IMR-90 (cell line): Measurements from ENCODE around the gene PEX14. TPM values are rescaled to one million over a fixed set of nuclear protein-coding genes. Genes with fewer than 3 reads are reported as not detected.
A peak's percentile ranks its signal among the peaks of the same experiment; 100 is the strongest.

Experiments used
- ATAC-seq: fragments of 200-7000 bp; cut with Tn5 transposase; 2 replicates; pipeline ENCODE4 v1.9.1; 2020; ENCODE audit warnings: low read depth, mild to moderate bottlenecking, moderate library complexity
- BruUV-seq: library from RNA; stranded (reverse); fragments of 400-500 nt; replicated peaks from 2 replicates; lab custom pipeline; 2021; lab: Mats Ljungman, UMichigan
- CTCF ChIA-PET: fragments of 300-600 bp; formaldehyde crosslinking; extraction: SDS; loops from one replicate; lab custom pipeline; 2021; ENCODE audit warnings: antibody characterized with exemption; lab: Yijun Ruan, JAX
- POLR2A ChIA-PET: fragments of 300-600 bp; sonication (Branson Sonifier 250); formaldehyde crosslinking; loops from one replicate; lab custom pipeline; 2022; ENCODE audit warnings: antibody characterized with exemption; ENCODE audit not compliant: unreplicated experiment; lab: Charles Lee
- DNase-seq: peaks from one replicate; pipeline ENCODE4 v3.0.0; 2013
- H2AFZ ChIP-seq: replicated peaks from 2 replicates; pipeline ENCODE3; 2013; ENCODE audit warnings: low read length, mild to moderate bottlenecking; ENCODE audit not compliant: poor library complexity
- H2AK5ac ChIP-seq: 2 replicates; pipeline ENCODE4 v1.6.1; 2013; ENCODE audit warnings: low read depth, low read length, inconsistent platforms
- H2AK9ac ChIP-seq: replicated peaks from 2 replicates; pipeline ENCODE3; 2013; ENCODE audit warnings: mild to moderate bottlenecking, low read depth, low read length, moderate library complexity; ENCODE audit not compliant: poor library complexity
- H2BK120ac ChIP-seq: 2 replicates; pipeline ENCODE4 v1.6.1; 2013; ENCODE audit warnings: low read depth, low read length, inconsistent platforms
- H2BK15ac ChIP-seq: 3 replicates; pipeline ENCODE4 v1.6.1; 2013; ENCODE audit warnings: low read depth, low read length, inconsistent platforms
- H2BK20ac ChIP-seq: 2 replicates; pipeline ENCODE4 v1.6.1; 2013; ENCODE audit warnings: low read depth, mild to moderate bottlenecking, inconsistent platforms, low read length, moderate library complexity
- H2BK5ac ChIP-seq: 2 replicates; pipeline ENCODE4 v1.6.1; 2013; ENCODE audit warnings: mild to moderate bottlenecking, low read depth, low read length, inconsistent platforms; ENCODE audit not compliant: poor library complexity, severe bottlenecking
- H3K14ac ChIP-seq: replicated peaks from 2 replicates; pipeline ENCODE4 v1.6.1; 2013; ENCODE audit warnings: low read depth, low read length, inconsistent platforms
- H3K18ac ChIP-seq: 2 replicates; pipeline ENCODE4 v1.6.1; 2013; ENCODE audit warnings: low read depth, low read length, control low read depth
- H3K23ac ChIP-seq: 2 replicates; pipeline ENCODE4 v1.6.1; 2013; ENCODE audit warnings: low read depth, low read length, inconsistent platforms
- H3K27ac ChIP-seq: 2 replicates; pipeline ENCODE4 v1.5.1; 2013; ENCODE audit warnings: mild to moderate bottlenecking, control low read depth, low read length; ENCODE audit not compliant: insufficient read depth
- H3K27me3 ChIP-seq: 2 replicates; pipeline ENCODE4 v1.6.1; 2013; ENCODE audit warnings: low read length; ENCODE audit not compliant: control insufficient read depth, insufficient read depth
- H3K36me3 ChIP-seq: 2 replicates; pipeline ENCODE4 v1.6.1; 2013; ENCODE audit warnings: low read length, mixed read lengths; ENCODE audit not compliant: control insufficient read depth, insufficient read depth
- H3K4ac ChIP-seq: 2 replicates; pipeline ENCODE4 v1.6.1; 2013; ENCODE audit warnings: low read depth, low read length, inconsistent platforms
- H3K4me1 ChIP-seq: 2 replicates; pipeline ENCODE4 v1.6.1; 2013; ENCODE audit warnings: low read length, mixed read lengths; ENCODE audit not compliant: control insufficient read depth, insufficient read depth
- H3K4me2 ChIP-seq: 2 replicates; pipeline ENCODE4 v1.6.1; 2013; ENCODE audit warnings: low read depth, mild to moderate bottlenecking, control low read depth, low read length, moderate library complexity
- H3K4me3 ChIP-seq: 2 replicates; pipeline ENCODE4 v1.5.1; 2013; ENCODE audit warnings: low read depth, mild to moderate bottlenecking, control low read depth, low read length, moderate library complexity; ENCODE audit not compliant: insufficient read depth
- H3K56ac ChIP-seq: 2 replicates; pipeline ENCODE4 v1.6.1; 2013; ENCODE audit warnings: low read length, inconsistent platforms; ENCODE audit not compliant: insufficient read depth; ENCODE audit errors: extremely low read depth
- H3K79me1 ChIP-seq, 2 experiments: 2 replicates each; pipeline ENCODE4 v1.6.1; 2013; ENCODE audit warnings: low read length in 2 of 2, inconsistent platforms in 1 of 2, low read depth in 1 of 2
- H3K9ac ChIP-seq: 2 replicates; pipeline ENCODE4 v1.6.1; 2013; ENCODE audit warnings: low read depth, low read length, control low read depth
- H3K9me1 ChIP-seq: 2 replicates; pipeline ENCODE4 v1.6.1; 2013; ENCODE audit warnings: low read length, inconsistent platforms; ENCODE audit not compliant: insufficient read depth
- H3K9me3 ChIP-seq: 2 replicates; pipeline ENCODE4 v1.6.1; 2013; ENCODE audit warnings: low read length; ENCODE audit not compliant: control insufficient read depth, insufficient read depth
- H4K20me1 ChIP-seq: 2 replicates; pipeline ENCODE4 v1.6.1; 2013; ENCODE audit warnings: low read length, inconsistent platforms; ENCODE audit not compliant: insufficient read depth
- H4K5ac ChIP-seq: 2 replicates; pipeline ENCODE4 v1.6.1; 2013; ENCODE audit warnings: mild to moderate bottlenecking, low read depth, low read length, control low read depth
- H4K8ac ChIP-seq, 2 experiments: 2 replicates each; pipeline ENCODE4 v1.6.1; 2013; ENCODE audit warnings: low read depth in 2 of 2, low read length in 2 of 2, control low read depth in 1 of 2, inconsistent platforms in 1 of 2
- H4K91ac ChIP-seq: 2 replicates; pipeline ENCODE4 v1.6.1; 2013; ENCODE audit warnings: low read depth, low read length, inconsistent platforms; ENCODE audit not compliant: insufficient read depth
- BHLHE40 ChIP-seq: fragments of 150-350 bp; IDR thresholded peaks from 2 replicates; pipeline ENCODE4 v1.6.1; 2016; ENCODE audit warnings: mild to moderate bottlenecking, low read depth, low read length
- CEBPB ChIP-seq: IDR thresholded peaks from 2 replicates; pipeline ENCODE4 v1.6.1; 2012; ENCODE audit warnings: low read depth, low read length, improper control_type of control experiment
- CHD1 ChIP-seq: IDR thresholded peaks from 2 replicates; pipeline ENCODE4 v1.6.1; 2012; ENCODE audit warnings: low read depth, low read length, improper control_type of control experiment
- CTCF ChIP-seq: conservative IDR thresholded peaks from 2 replicates; pipeline ENCODE4 v1.5.1; 2012; ENCODE audit warnings: mild to moderate bottlenecking, low read depth, low read length, improper control_type of control experiment
- ELK1 ChIP-seq: fragments of 150-350 bp; IDR thresholded peaks from 2 replicates; pipeline ENCODE4 v1.6.1; 2016; ENCODE audit warnings: low read depth, mild to moderate bottlenecking, low read length, moderate library complexity, borderline replicate concordance
- FOS ChIP-seq: fragments of 150-350 bp; IDR thresholded peaks from 2 replicates; pipeline ENCODE4 v1.6.1; 2016; ENCODE audit warnings: low read depth, low read length
- MAFK ChIP-seq: IDR thresholded peaks from 2 replicates; pipeline ENCODE4 v1.6.1; 2012; ENCODE audit warnings: low read depth, low read length, improper control_type of control experiment
- MAZ ChIP-seq: IDR thresholded peaks from 2 replicates; pipeline ENCODE4 v1.6.1; 2012; ENCODE audit warnings: low read depth, mild to moderate bottlenecking, low read length, improper control_type of control experiment, moderate library complexity, borderline replicate concordance
- MXI1 ChIP-seq: IDR thresholded peaks from 2 replicates; pipeline ENCODE4 v1.6.1; 2012; ENCODE audit warnings: low read depth, mild to moderate bottlenecking, low read length, moderate library complexity, borderline replicate concordance
- NFE2L2 ChIP-seq: fragments of 150-350 bp; IDR thresholded peaks from 2 replicates; pipeline ENCODE4 v1.6.1; 2016; ENCODE audit warnings: low read depth, mild to moderate bottlenecking, low read length
- POLR2A ChIP-seq: IDR thresholded peaks from 2 replicates; pipeline ENCODE4 v1.6.1; 2012; ENCODE audit warnings: mild to moderate bottlenecking, low read depth, low read length
- RAD21 ChIP-seq: IDR thresholded peaks from 2 replicates; pipeline ENCODE4 v1.6.1; 2012; ENCODE audit warnings: low read length, improper control_type of control experiment
- RCOR1 ChIP-seq: IDR thresholded peaks from 2 replicates; pipeline ENCODE4 v1.6.1; 2012; ENCODE audit warnings: mild to moderate bottlenecking, low read length, improper control_type of control experiment; ENCODE audit not compliant: insufficient replicate concordance
- RFX5 ChIP-seq: IDR thresholded peaks from 2 replicates; pipeline ENCODE4 v1.8.0; 2012; ENCODE audit warnings: low read depth, mild to moderate bottlenecking, low read length, moderate library complexity
- SMC3 ChIP-seq: fragments of 150-350 bp; IDR thresholded peaks from 2 replicates; pipeline ENCODE4 v1.6.1; 2016; ENCODE audit warnings: low read depth, mild to moderate bottlenecking, antibody characterized with exemption, low read length, moderate library complexity
- USF2 ChIP-seq: fragments of 150-350 bp; IDR thresholded peaks from 2 replicates; pipeline ENCODE4 v1.6.1; 2017; ENCODE audit warnings: mild to moderate bottlenecking, antibody characterized with exemption, low read length, low read depth
- WGBS, 2 experiments: methylation state at CpG; one replicate each; pipeline versions ENCODE4 v1.1.5 to v1.1.7; 2013; ENCODE audit warnings: missing lambda C conversion rate in 2 of 2; ENCODE audit not compliant: insufficient read length in 1 of 2; ENCODE audit errors: extremely low coverage in 2 of 2; 5-methylcytosine and 5-hydroxymethylcytosine counted together
- dilution Hi-C: fragments of 300-500 bp; cut with HindIII; formaldehyde crosslinking; loops from one replicate; pipeline ENCODE4 v1.14.3; 2018; ENCODE audit warnings: low sequenced_read_pairs; ENCODE audit not compliant: unreplicated experiment
- in situ Hi-C: fragments of 300-500 bp; cut with MboI; formaldehyde crosslinking; loops from 3 replicates; pipeline ENCODE4 v1.14.3; 2019; ENCODE audit warnings: low sequenced_read_pairs, inconsistent platforms, mixed read lengths
- intact Hi-C: fragments of 100-400 bp; cut with micrococcal nuclease; formaldehyde crosslinking; loops from 2 replicates; pipeline ENCODE4 v1.10.0; 2022
- polyA plus RNA-seq, 3 experiments: library from polyadenylated mRNA; depleted of rRNA; stranded (reverse); fragments of >200 nt; gene quantifications; 2 replicates each; pipeline ENCODE4 v1.2.3, GENCODE V29; 2012; ENCODE audit warnings: low replicate concordance in 1 of 3
- total RNA-seq: library from RNA; depleted of rRNA; stranded (reverse); fragments of >200 nt; gene quantifications from 2 replicates; pipeline ENCODE4 v1.2.3, GENCODE V29; 2012

Gene PEX14
- total and polyA plus RNA-seq, 2 of the 4 experiments (the other 2 are of a cell fraction), result 9.5 to 22.5 TPM

- DNase-seq (no peak), ATAC-seq (no peak)
- no peak overlapping the region for H3K27ac ChIP-seq
- no peak overlapping the region for H4K5ac ChIP-seq
- no peak overlapping the region for H3K4ac ChIP-seq
- H4K20me1 ChIP-seq, result no peaks in the 10 kb centered on the region
- no peak overlapping the region for H2BK5ac ChIP-seq
- H2BK120ac ChIP-seq, result no peak overlapping the region; the same call in 1 of the 2 replicates
- H3K4me1 ChIP-seq, result peaks cover 6% of the 10 kb centered on the region; the same call in 1 of the 2 replicates
- H4K91ac ChIP-seq, result no peak overlapping the region
- no peak overlapping the region for H3K4me2 ChIP-seq
- ChIA-PET CTCF (no interaction called here), POLR2A (no interaction called here)
- no peak overlapping the region for H3K9ac ChIP-seq
- no peak overlapping the region for H4K8ac ChIP-seq
- no peak overlapping the region for H2BK15ac ChIP-seq
- H3K56ac ChIP-seq, result no peak overlapping the region
- H3K23ac ChIP-seq, result no peak overlapping the region
- H3K36me3 ChIP-seq, result peaks cover 18% of the 10 kb centered on the region; the same call in 1 of the 2 replicates
- H3K4me3 ChIP-seq, result no peak overlapping the region
- H2AK9ac ChIP-seq, result peak overlapping the region; percentile 44
- H3K9me1 ChIP-seq, result peaks cover 2% of the 10 kb centered on the region; the same call in 1 of the 2 replicates
- in situ Hi-C loops (no loop called here), dilution Hi-C loops (no loop called here), intact Hi-C loops (no loop called here)
- BruUV-seq, result no TSS peak
- no peak overlapping the region for H2AK5ac ChIP-seq
- WGBS, 2 experiments, result 88% methylated on average over 12 of the region's 25 CpGs; no CpG with 5 or more reads in 1 of the 2 experiments
- H3K79me1 ChIP-seq, result no peaks in the 10 kb centered on the region
- H3K27me3 ChIP-seq, result no peaks in the 10 kb centered on the region
- no peak overlapping the region for H2BK20ac ChIP-seq
- H3K9me3 ChIP-seq, result no peaks in the 10 kb centered on the region
- no peak overlapping the region for H2AFZ ChIP-seq
- H3K14ac ChIP-seq, result no peak overlapping the region
- no peak overlapping the region for H3K18ac ChIP-seq
- no peak for TF ChIP-seq POLR2A
- TF ChIP-seq RAD21, result no peak
- TF ChIP-seq ELK1, result no peak
- no peak for TF ChIP-seq RCOR1
- no peak for TF ChIP-seq FOS
- TF ChIP-seq BHLHE40, result no peak
- no peak for TF ChIP-seq SMC3
- no peak for TF ChIP-seq MXI1
- TF ChIP-seq CTCF, result no peak
- no peak for TF ChIP-seq CHD1
- no peak for TF ChIP-seq NFE2L2
- TF ChIP-seq CEBPB, result no peak
- no peak for TF ChIP-seq RFX5
- no peak for TF ChIP-seq MAFK
- TF ChIP-seq MAZ, result no peak
- TF ChIP-seq USF2, result no peak
These were observed 154.5 kb downstream of the PEX14 start for GRCh38 chr1:10629091-10629815.
